ENCODE measurements around the gene TAAR5. TPM values are rescaled to one million over a fixed set of nuclear protein-coding genes. Genes with fewer than 3 reads are reported as not detected.

The TAAR5 gene
- total RNA-seq, 1 experiment from 2014 or later = not detected

GRCh38 chr6:132544826-132545225, 44.7 kb downstream of the TAAR5 start:
- ChIA-PET POLR2A (no interaction called here), CTCF (no interaction called here)
- no peak overlapping the region for H3K27ac Mint-ChIP-seq
- ATAC-seq (no peak), DNase-seq (ENCODE audit: low spot score) (no peak)
- TF ChIP-seq OVOL2 (CRISPR knock-in tag; IDR thresholded peaks at IDR 0.05; ENCODE audit: borderline replicate concordance) = no peak
- TF ChIP-seq MXD4 (CRISPR knock-in tag; IDR thresholded peaks at IDR 0.05; ENCODE audit: borderline replicate concordance) = no peak
- TF ChIP-seq NR1H2 (CRISPR knock-in tag; IDR thresholded peaks at IDR 0.05) = no peak
- H3K27me3 Mint-ChIP-seq (ENCODE audit: low read depth) = no peaks in the 10 kb centered on the region
- H3K36me3 Mint-ChIP-seq = no peaks in the 10 kb centered on the region
- H3K4me3 Mint-ChIP-seq = no peak overlapping the region
- peaks cover 19% of the 10 kb centered on the region for H3K4me1 Mint-ChIP-seq
- H3K9me3 Mint-ChIP-seq = no peaks in the 10 kb centered on the region

Other genes starting within 250 kb of the TAAR5 start
- 1.7 to 2.4 TPM (median 2.3 TPM) in 3 replicates for gene MOXD1, start 188.3 kb downstream of the TAAR5 start, total RNA-seq (2021)
- 25.6 to 30.4 TPM (median 26.5 TPM) in 3 replicates for gene STX7, start 76.6 kb downstream of the TAAR5 start, total RNA-seq (2021)
- not detected in 3 replicates for gene TAAR9, start 51.5 kb downstream of the TAAR5 start, total RNA-seq (2021)
- gene TAAR8, start 37.1 kb downstream of the TAAR5 start, total RNA-seq (2021) = not detected in 3 replicates
- not detected in 3 replicates for gene TAAR6, start 19.4 kb downstream of the TAAR5 start, total RNA-seq (2021)
- gene TAAR2, start 34.5 kb upstream of the TAAR5 start, total RNA-seq (2021) = not detected in 3 replicates
- gene TAAR1, start 69.4 kb upstream of the TAAR5 start, total RNA-seq (2021) = not detected in 3 replicates
- gene VNN1, start 124.3 kb upstream of the TAAR5 start, total RNA-seq (2021) = 0.04 to 0.07 TPM in 2 of 3 replicates, not detected in the other
- 0.16 TPM in 1 of 3 replicates, not detected in the others for gene VNN2, start 168.2 kb upstream of the TAAR5 start, total RNA-seq (2021)
- 21.3 to 24.3 TPM (median 24.1 TPM) in 3 replicates for gene SLC18B1, start 208.9 kb upstream of the TAAR5 start, total RNA-seq (2021)
- gene RPS12, start 224.8 kb upstream of the TAAR5 start, total RNA-seq (2021) = 1,463 to 1,558 TPM (median 1,516 TPM) in 3 replicates